ENCODE results near the gene CTNNA3.

Gene CTNNA3

GRCh38 chr10:67173787-67174186 is 522.2 kb downstream of the CTNNA3 start (continued):
- no peak for TF ChIP-seq AEBP2 (tag by site-specific recombination; IDR thresholded peaks at IDR 0.05; ENCODE audit: borderline replicate concordance)
- no peak for TF ChIP-seq ZNF133 (tag by site-specific recombination; IDR thresholded peaks at IDR 0.05)
- no peak for TF ChIP-seq ZNF624 (tag by site-specific recombination; IDR thresholded peaks at IDR 0.05)
- TF ChIP-seq ZNF677 (tag by site-specific recombination; IDR thresholded peaks at IDR 0.05) = no peak
- TF ChIP-seq ZNF560 (tag by site-specific recombination; IDR thresholded peaks at IDR 0.05; ENCODE audit: borderline replicate concordance) = no peak
- TF ChIP-seq ZNF221 (tag by site-specific recombination; IDR thresholded peaks at IDR 0.05; ENCODE audit: borderline replicate concordance) = no peak
- TF ChIP-seq ZXDB (tag by site-specific recombination; IDR thresholded peaks at IDR 0.05) = no peak
- no peak for TF ChIP-seq ZNF157 (tag by site-specific recombination; IDR thresholded peaks at IDR 0.05)

GRCh38 chr10:67171970-67172369 is 524.0 kb downstream of the CTNNA3 start:
- no peaks in the 10 kb centered on the region for H3K4me1 ChIP-seq (ENCODE audit: control insufficient read depth, insufficient read depth, low read length)
- ChIA-PET POLR2A (no interaction called here), CTCF (no interaction called here)
- H3K36me3 ChIP-seq (ENCODE audit: control insufficient read depth in 2 of 2, insufficient read depth in 1 of 2, low read length in 2 of 2) = no peaks in the 10 kb centered on the region
- no peak for TF ChIP-seq ZNF658 (tag by site-specific recombination; IDR thresholded peaks at IDR 0.05)
- no peak for TF ChIP-seq ZNF677 (tag by site-specific recombination; IDR thresholded peaks at IDR 0.05)
- no peak for TF ChIP-seq BCL11A (tag by site-specific recombination; IDR thresholded peaks at IDR 0.05; ENCODE audit: low read depth)
- no peak for TF ChIP-seq ZNF610 (tag by site-specific recombination; IDR thresholded peaks at IDR 0.05; ENCODE audit: borderline replicate concordance)
- no peak for TF ChIP-seq HOXA7 (CRISPR knock-in tag; IDR thresholded peaks at IDR 0.05; ENCODE audit: borderline replicate concordance)
- no peak for TF ChIP-seq ZNF560 (tag by site-specific recombination; IDR thresholded peaks at IDR 0.05; ENCODE audit: borderline replicate concordance)
- no peak for TF ChIP-seq ZNF76 (tag by site-specific recombination; IDR thresholded peaks at IDR 0.05; ENCODE audit: borderline replicate concordance, low read depth)
- no peak for TF ChIP-seq ZNF629 (tag by site-specific recombination; IDR thresholded peaks at IDR 0.05)
- no peak for TF ChIP-seq ZNF18 (tag by site-specific recombination; IDR thresholded peaks at IDR 0.05)
- no peak for TF ChIP-seq ZNF184 (tag by site-specific recombination; IDR thresholded peaks at IDR 0.05)
- H3K9me3 ChIP-seq (ENCODE audit: control insufficient read depth, insufficient read depth, low read depth, low read length) = no peaks in the 10 kb centered on the region
- no peak overlapping the region for H3K4me3 ChIP-seq (ENCODE audit: low read depth, low read length)
- no peak overlapping the region for H3K27ac ChIP-seq (ENCODE audit: extremely low read depth, low read depth, low read length)

GRCh38 chr10:67156239-67156638 is 539.8 kb downstream of the CTNNA3 start:
- Histone ChIP-seq H3K36me3 (ENCODE audit: control insufficient read depth in 2 of 2, insufficient read depth in 1 of 2, low read length in 2 of 2) (no peaks in the 10 kb centered on the region), H3K4me3 (ENCODE audit: low read depth, low read length) (no peak overlapping the region), H3K4me1 (ENCODE audit: control insufficient read depth, insufficient read depth, low read length) (no peaks in the 10 kb centered on the region), H3K9me3 (ENCODE audit: control insufficient read depth, insufficient read depth, low read depth, low read length) (no peaks in the 10 kb centered on the region), H3K27ac (ENCODE audit: extremely low read depth, low read depth, low read length) (no peak overlapping the region)
- CTCF ChIA-PET = interaction anchor here (0.6 kb wide), 1 partner anchor 30 kb away, joined by 3 read pairs; no protein-coding TSS in a partner anchor
- POLR2A ChIA-PET = no interaction called here
- no peak for TF ChIP-seq ZNF114 (tag by site-specific recombination; IDR thresholded peaks at IDR 0.05)
- TF ChIP-seq HOXA7 (CRISPR knock-in tag; IDR thresholded peaks at IDR 0.05; ENCODE audit: borderline replicate concordance) = no peak
- TF ChIP-seq, protein P1, sequence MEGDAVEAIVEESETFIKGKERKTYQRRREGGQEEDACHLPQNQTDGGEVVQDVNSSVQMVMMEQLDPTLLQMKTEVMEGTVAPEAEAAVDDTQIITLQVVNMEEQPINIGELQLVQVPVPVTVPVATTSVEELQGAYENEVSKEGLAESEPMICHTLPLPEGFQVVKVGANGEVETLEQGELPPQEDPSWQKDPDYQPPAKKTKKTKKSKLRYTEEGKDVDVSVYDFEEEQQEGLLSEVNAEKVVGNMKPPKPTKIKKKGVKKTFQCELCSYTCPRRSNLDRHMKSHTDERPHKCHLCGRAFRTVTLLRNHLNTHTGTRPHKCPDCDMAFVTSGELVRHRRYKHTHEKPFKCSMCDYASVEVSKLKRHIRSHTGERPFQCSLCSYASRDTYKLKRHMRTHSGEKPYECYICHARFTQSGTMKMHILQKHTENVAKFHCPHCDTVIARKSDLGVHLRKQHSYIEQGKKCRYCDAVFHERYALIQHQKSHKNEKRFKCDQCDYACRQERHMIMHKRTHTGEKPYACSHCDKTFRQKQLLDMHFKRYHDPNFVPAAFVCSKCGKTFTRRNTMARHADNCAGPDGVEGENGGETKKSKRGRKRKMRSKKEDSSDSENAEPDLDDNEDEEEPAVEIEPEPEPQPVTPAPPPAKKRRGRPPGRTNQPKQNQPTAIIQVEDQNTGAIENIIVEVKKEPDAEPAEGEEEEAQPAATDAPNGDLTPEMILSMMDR (tag by site-specific recombination; IDR thresholded peaks at IDR 0.05) = no peak
- no peak for TF ChIP-seq ZNF121 (tag by site-specific recombination; IDR thresholded peaks at IDR 0.05)
- no peak for TF ChIP-seq ZNF138 (tag by site-specific recombination; IDR thresholded peaks at IDR 0.05; ENCODE audit: borderline replicate concordance)
- TF ChIP-seq ZNF707 (tag by site-specific recombination; IDR thresholded peaks at IDR 0.05) = no peak
